ENCODE results near the gene TSSC4. TPM values are rescaled to one million over a fixed set of nuclear protein-coding genes. Genes with fewer than 3 reads are reported as not detected.
"Not testable (repeated sequence)": the region's sequence is repeated elsewhere in the genome, so short reads cannot be mapped to it uniquely, and the experiment has no call there.

The TSSC4 gene
- total RNA-seq, 1 donor from 2014 or later = 37.6 TPM

GRCh38 chr11:2363130-2363529, 37.4 kb upstream of the TSSC4 start:
- no peaks in the 10 kb centered on the region for H3K36me3 ChIP-seq
- H3K4me1 ChIP-seq = peaks cover 4% of the 10 kb centered on the region
- intact Hi-C loops (cut with DNase I) = no loop called here
- TF ChIP-seq CTCF (IDR thresholded peaks at IDR 0.05) (no peak), POLR2AphosphoS5 (IDR thresholded peaks at IDR 0.05; ENCODE audit: insufficient read depth in 1 of 2, low read depth in 1 of 2) (no peak)
- DNase-seq (ENCODE audit: extremely low spot score in 2 of 2) = no peak
- no peak overlapping the region for H3K27ac ChIP-seq
- H3K27me3 ChIP-seq = no peaks in the 10 kb centered on the region
- no peak overlapping the region for H3K4me3 ChIP-seq
- no peaks in the 10 kb centered on the region for H3K9me3 ChIP-seq

- H3K36me3 ChIP-seq = no peaks in the 10 kb centered on the region
- no peak overlapping the region for H3K27ac ChIP-seq
- TF ChIP-seq CTCF (IDR thresholded peaks at IDR 0.05) (no peak), POLR2A (IDR thresholded peaks at IDR 0.05) (no peak), POLR2AphosphoS5 (IDR thresholded peaks at IDR 0.05; ENCODE audit: insufficient read depth in 1 of 2, low read depth in 1 of 2) (no peak)
- H3K27me3 ChIP-seq = no peaks in the 10 kb centered on the region
- H3K4me3 ChIP-seq = no peak overlapping the region
- no peaks in the 10 kb centered on the region for H3K9me3 ChIP-seq
- no peak for DNase-seq (ENCODE audit: extremely low spot score in 2 of 2)
- intact Hi-C loops (cut with DNase I) = no loop called here
- H3K4me1 ChIP-seq = peaks cover 4% of the 10 kb centered on the region
Measured at GRCh38 chr11:2363577-2364370, 36.8 kb upstream of the TSSC4 start.

GRCh38 chr11:2364386-2364785, 36.2 kb upstream of the TSSC4 start:
- H3K36me3 ChIP-seq; intact Hi-C loops (cut with DNase I); H3K27me3 ChIP-seq; H3K4me1 ChIP-seq; H3K9me3 ChIP-seq; H3K4me3 ChIP-seq; H3K27ac ChIP-seq; DNase-seq (ENCODE audit: extremely low spot score in 2 of 2): not testable (repeated sequence)

- Histone ChIP-seq H3K36me3 (no peaks in the 10 kb centered on the region), H3K9me3 (no peaks in the 10 kb centered on the region), H3K27ac (no peak overlapping the region), H3K27me3 (no peaks in the 10 kb centered on the region), H3K4me3 (no peak overlapping the region), H3K4me1 (peaks cover 4% of the 10 kb centered on the region)
- DNase-seq (ENCODE audit: extremely low spot score in 2 of 2) = no peak
- intact Hi-C loops (cut with DNase I) = no loop called here
- TF ChIP-seq CTCF (IDR thresholded peaks at IDR 0.05) (no peak), POLR2AphosphoS5 (IDR thresholded peaks at IDR 0.05; ENCODE audit: insufficient read depth in 1 of 2, low read depth in 1 of 2) (no peak), POLR2A (IDR thresholded peaks at IDR 0.05) (no peak)
Measured at GRCh38 chr11:2365571-2366210, 34.9 kb upstream of the TSSC4 start.

GRCh38 chr11:2366276-2366675, 34.3 kb upstream of the TSSC4 start:
- no peaks in the 10 kb centered on the region for H3K9me3 ChIP-seq
- TF ChIP-seq POLR2A (IDR thresholded peaks at IDR 0.05) (no peak), CTCF (IDR thresholded peaks at IDR 0.05) (no peak), POLR2AphosphoS5 (IDR thresholded peaks at IDR 0.05; ENCODE audit: insufficient read depth in 1 of 2, low read depth in 1 of 2) (no peak)
- no peak overlapping the region for H3K27ac ChIP-seq
- no peaks in the 10 kb centered on the region for H3K36me3 ChIP-seq
- intact Hi-C loops (cut with DNase I) = no loop called here
- H3K4me3 ChIP-seq = no peak overlapping the region
- peaks cover 4% of the 10 kb centered on the region for H3K4me1 ChIP-seq
- no peaks in the 10 kb centered on the region for H3K27me3 ChIP-seq
- no peak for DNase-seq (ENCODE audit: extremely low spot score in 2 of 2)
